ENCODE results near the gene LYRM4. TPM values are rescaled to one million over a fixed set of nuclear protein-coding genes. Genes with fewer than 3 reads are reported as not detected.

LYRM4 gene
- total and polyA plus RNA-seq, 2 experiments from 2014 or later: 51.0 to 62.0 TPM

GRCh38 chr6:5119090-5119951 is 141.4 kb downstream of the LYRM4 start:
- no peak overlapping the region for H3K4me2 ChIP-seq
- Mint-ChIP-seq H3K27ac (no peak overlapping the region), H3K36me3 (ENCODE audit: low read depth) (peaks cover 11% of the 10 kb centered on the region; the same call in 2 of the 3 replicates), H3K9me3 (peaks cover 2% of the 10 kb centered on the region; the same call in 1 of the 3 replicates), H3K27me3 (ENCODE audit: insufficient read depth, low read depth, poor library complexity) (peaks cover 5% of the 10 kb centered on the region), H3K4me1 (peaks cover 6% of the 10 kb centered on the region; the same call in 1 of the 3 replicates), H3K4me3 (no peak overlapping the region)
- H3K4me3 ChIP-seq: no peak overlapping the region
- H3K27me3 ChIP-seq (ENCODE audit: insufficient read depth): no peaks in the 10 kb centered on the region
- no peaks in the 10 kb centered on the region for H3K4me1 ChIP-seq (ENCODE audit: insufficient read depth)
- peaks cover 5% of the 10 kb centered on the region; the same call in 1 of the 2 replicates for H4K20me1 ChIP-seq (replicated peaks; ENCODE audit: insufficient read depth)
- DNase-seq (ENCODE audit: low spot score) (no peak), ATAC-seq (no peak)
- TF ChIP-seq POLR2AphosphoS5 (IDR thresholded peaks at IDR 0.05; ENCODE audit: low read depth): no peak
- no peak for TF ChIP-seq STAT1 (IDR thresholded peaks at IDR 0.05; ENCODE audit: unreplicated experiment)
- no peak for TF ChIP-seq ZNF462 (CRISPR knock-in tag; IDR thresholded peaks at IDR 0.05)
- TF ChIP-seq EZH2 (IDR thresholded peaks at IDR 0.05; ENCODE audit: low read depth, unreplicated experiment): no peak
- H3K27ac ChIP-seq (ENCODE audit: low read depth): no peak overlapping the region
- H3K9me2 ChIP-seq (ENCODE audit: insufficient read depth): no peaks in the 10 kb centered on the region
- H2AFZ ChIP-seq: no peak overlapping the region
- no peaks in the 10 kb centered on the region for H3K79me2 ChIP-seq (replicated peaks; ENCODE audit: insufficient read depth)
- no peaks in the 10 kb centered on the region for H3F3A ChIP-seq (replicated peaks; ENCODE audit: low read depth)
- no peaks in the 10 kb centered on the region for H3K36me3 ChIP-seq (ENCODE audit: insufficient read depth)
